RWPE2 (cell line): ENCODE measurements around the gene COX5A.

Source experiments
- ATAC-seq: fragments of 200-7000 bp; cut with Tn5 transposase; 3 replicates; pipeline ENCODE4 v1.9.1; 2021; ENCODE audit warnings: low read depth
- DNase-seq: peaks from one replicate; pipeline ENCODE4 v3.0.0-alpha.2; 2020; ENCODE audit warnings: low spot score
- H3K27ac ChIP-seq: fragments of 450-650 bp; 2 replicates; pipeline ENCODE4 v1.5.1; 2017; ENCODE audit warnings: mild to moderate bottlenecking; ENCODE audit not compliant: poor library complexity, severe bottlenecking
- H3K27me3 ChIP-seq: fragments of 250-450 bp; sonication (Bioruptor Pico); 2 replicates; pipeline ENCODE4 v1.5.1; 2021; ENCODE audit warnings: mild to moderate bottlenecking, moderate library complexity; ENCODE audit not compliant: insufficient read depth, poor library complexity, severe bottlenecking
- H3K36me3 ChIP-seq: fragments of 250-450 bp; sonication (Bioruptor Pico); 2 replicates; pipeline ENCODE4 v1.5.1; 2020; ENCODE audit warnings: low read depth, mild to moderate bottlenecking, moderate library complexity
- H3K4me1 ChIP-seq: fragments of 250-450 bp; sonication (Bioruptor Pico); 2 replicates; pipeline ENCODE4 v1.5.1; 2021; ENCODE audit warnings: mild to moderate bottlenecking, moderate library complexity; ENCODE audit not compliant: insufficient read depth, poor library complexity, severe bottlenecking
- H3K4me3 ChIP-seq: fragments of 250-450 bp; sonication (Bioruptor Pico); 2 replicates; pipeline ENCODE4 v1.5.1; 2021; ENCODE audit warnings: mild to moderate bottlenecking, moderate library complexity; ENCODE audit not compliant: severe bottlenecking
- H3K9me3 ChIP-seq: fragments of 250-450 bp; sonication (Bioruptor Pico); 2 replicates; pipeline ENCODE4 v1.5.1; 2021; ENCODE audit warnings: mild to moderate bottlenecking, moderate library complexity; ENCODE audit not compliant: severe bottlenecking
- TF ChIP-seq, protein P1 (sequence below): fragments of 450-650 bp; IDR thresholded peaks from one replicate; pipeline ENCODE4 v1.5.1; 2017; ENCODE audit warnings: mild to moderate bottlenecking, moderate library complexity; ENCODE audit not compliant: poor library complexity, severe bottlenecking

COX5A gene

DNA sequence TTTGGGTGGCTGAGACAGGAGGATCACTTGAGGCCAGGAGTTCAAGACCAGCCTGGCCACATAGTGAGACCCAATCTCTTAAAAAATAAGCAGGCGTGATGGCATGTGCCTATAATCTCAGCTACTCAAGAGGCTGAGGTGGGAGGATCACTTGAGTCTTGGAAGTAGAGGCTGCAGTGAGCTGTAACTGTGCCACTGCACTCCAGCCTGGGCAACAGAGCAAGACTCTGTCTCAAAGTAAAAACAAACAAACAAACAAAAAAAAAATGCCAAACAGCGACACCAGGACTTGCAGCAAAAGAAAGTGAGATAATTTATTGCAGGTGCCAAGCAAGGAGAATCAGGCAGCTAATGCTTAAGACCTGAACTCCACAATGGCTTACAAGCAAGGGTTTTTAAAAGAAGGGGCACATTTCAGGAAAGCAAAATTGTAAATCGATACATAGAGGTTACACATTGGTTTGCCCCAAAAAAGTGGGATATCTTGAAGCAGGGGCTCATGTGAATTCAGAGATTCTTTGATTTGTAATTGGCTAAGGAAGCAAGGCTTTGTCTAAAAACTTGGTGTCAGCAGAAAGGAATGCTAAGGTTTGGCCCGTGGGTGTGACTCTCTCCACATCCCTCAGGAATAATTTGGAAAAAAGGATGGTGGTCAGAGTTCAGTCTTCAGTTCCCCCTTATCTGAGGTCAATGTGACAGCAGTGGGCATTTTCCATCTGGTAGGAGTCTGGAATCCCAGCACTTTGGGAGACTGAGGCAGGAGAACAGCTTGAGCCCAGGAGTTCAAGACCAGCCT is 53.2 kb downstream of the COX5A start:
- Histone ChIP-seq H3K27me3 (no peaks in the 10 kb centered on the region), H3K9me3 (no peaks in the 10 kb centered on the region), H3K4me3 (no peak overlapping the region), H3K27ac (peak overlapping the region; percentile 12), H3K4me1 (peaks cover 14% of the 10 kb centered on the region), H3K36me3 (no peaks in the 10 kb centered on the region)
- TF ChIP-seq, protein P1, sequence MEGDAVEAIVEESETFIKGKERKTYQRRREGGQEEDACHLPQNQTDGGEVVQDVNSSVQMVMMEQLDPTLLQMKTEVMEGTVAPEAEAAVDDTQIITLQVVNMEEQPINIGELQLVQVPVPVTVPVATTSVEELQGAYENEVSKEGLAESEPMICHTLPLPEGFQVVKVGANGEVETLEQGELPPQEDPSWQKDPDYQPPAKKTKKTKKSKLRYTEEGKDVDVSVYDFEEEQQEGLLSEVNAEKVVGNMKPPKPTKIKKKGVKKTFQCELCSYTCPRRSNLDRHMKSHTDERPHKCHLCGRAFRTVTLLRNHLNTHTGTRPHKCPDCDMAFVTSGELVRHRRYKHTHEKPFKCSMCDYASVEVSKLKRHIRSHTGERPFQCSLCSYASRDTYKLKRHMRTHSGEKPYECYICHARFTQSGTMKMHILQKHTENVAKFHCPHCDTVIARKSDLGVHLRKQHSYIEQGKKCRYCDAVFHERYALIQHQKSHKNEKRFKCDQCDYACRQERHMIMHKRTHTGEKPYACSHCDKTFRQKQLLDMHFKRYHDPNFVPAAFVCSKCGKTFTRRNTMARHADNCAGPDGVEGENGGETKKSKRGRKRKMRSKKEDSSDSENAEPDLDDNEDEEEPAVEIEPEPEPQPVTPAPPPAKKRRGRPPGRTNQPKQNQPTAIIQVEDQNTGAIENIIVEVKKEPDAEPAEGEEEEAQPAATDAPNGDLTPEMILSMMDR, result no peak
- no peak for DNase-seq
- peak; percentile 64 for ATAC-seq

DNA sequence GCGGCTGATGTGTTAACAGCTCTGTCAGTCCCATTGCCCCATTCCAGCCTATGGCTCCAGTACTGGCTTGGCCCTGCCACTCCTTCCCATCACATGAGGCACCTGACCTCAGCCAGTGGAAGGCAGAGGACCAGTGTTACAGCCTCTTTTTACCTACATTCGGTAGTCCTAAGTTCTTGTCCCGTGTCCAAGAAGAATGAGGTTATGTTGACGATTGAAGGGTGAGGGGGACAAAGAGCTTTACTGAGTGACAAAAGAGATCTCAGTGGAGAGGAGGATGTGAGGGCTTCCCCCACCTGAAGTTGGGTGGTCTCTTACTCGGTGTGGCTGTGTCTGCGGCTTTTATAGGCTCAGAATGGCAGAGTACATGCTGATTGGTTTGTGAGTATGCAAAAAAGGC is 55.3 kb downstream of the COX5A start:
- DNase-seq, result no peak
- Histone ChIP-seq H3K9me3 (no peaks in the 10 kb centered on the region), H3K4me1 (peaks cover 12% of the 10 kb centered on the region), H3K27ac (no peak overlapping the region), H3K27me3 (no peaks in the 10 kb centered on the region), H3K36me3 (no peaks in the 10 kb centered on the region), H3K4me3 (no peak overlapping the region)
- TF ChIP-seq, protein P1, result no peak
- ATAC-seq, result no peak

DNA sequence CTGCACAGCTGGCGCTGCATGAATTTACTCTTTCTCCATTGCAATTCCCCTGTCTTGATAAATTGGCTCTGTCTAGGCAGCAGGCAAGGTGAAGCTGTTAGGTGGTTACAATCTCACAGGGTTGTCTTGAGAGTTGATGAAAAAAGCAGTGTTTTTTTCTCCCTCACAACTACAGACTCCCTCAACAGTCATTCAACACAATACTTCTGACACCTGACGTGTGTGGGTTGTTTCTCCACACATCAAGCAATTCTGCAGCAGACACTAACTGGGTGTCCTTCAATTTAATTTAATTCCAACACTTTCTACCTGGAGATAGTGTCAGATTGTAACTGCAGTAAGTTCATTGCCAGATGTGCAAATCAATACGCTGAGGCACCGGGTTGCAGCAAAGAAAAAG is 59.6 kb downstream of the COX5A start:
- no peak overlapping the region for H3K27ac ChIP-seq
- no peaks in the 10 kb centered on the region for H3K36me3 ChIP-seq
- TF ChIP-seq, protein P1, result no peak

DNA sequence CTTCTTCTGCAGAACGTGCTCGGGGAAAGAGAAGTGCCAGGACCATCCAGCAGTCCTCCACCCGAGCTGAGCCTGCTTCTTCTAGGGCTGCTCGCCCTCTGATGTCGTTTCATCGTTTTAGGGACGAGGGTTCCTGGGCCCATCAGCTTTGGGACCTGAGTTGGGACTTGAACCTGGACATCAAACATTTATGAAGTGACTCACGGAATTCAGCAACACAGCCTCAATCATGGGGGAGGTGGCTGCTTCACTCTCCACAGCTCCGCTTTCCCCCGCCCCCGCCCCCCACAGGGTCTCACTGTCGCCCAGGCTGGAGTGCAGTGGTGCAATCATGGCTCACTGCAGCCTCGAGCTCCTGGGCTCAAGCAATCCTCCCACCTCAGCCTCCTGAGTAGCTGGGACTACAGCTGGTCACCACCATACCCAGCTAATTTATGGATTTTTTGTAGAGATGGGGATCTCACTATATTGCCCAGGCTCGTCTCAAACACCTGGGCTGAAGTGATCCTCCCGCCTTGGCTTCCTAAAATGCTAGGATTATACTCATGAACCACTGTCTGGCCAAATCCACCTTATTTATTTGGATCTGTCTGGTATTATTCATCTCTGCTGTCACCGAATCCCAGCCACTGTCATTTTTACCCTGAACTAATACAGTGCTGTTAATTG is 64.0 kb downstream of the COX5A start:
- TF ChIP-seq, protein P1, result no peak
- no peaks in the 10 kb centered on the region for H3K27me3 ChIP-seq
- DNase-seq, result no peak
- H3K4me1 ChIP-seq, result peaks cover 21% of the 10 kb centered on the region
- H3K4me3 ChIP-seq, result peak overlapping the region; percentile 97
- peaks cover 5% of the 10 kb centered on the region; the same call in 1 of the 2 replicates for H3K36me3 ChIP-seq
- H3K9me3 ChIP-seq, result no peaks in the 10 kb centered on the region
- ATAC-seq, result peak; percentile 4; the same call in 1 of the 3 replicates
- H3K27ac ChIP-seq, result peak overlapping the region; percentile 74

More for the DNA sequence above, 59.6 kb downstream of the COX5A start:
- ATAC-seq (no peak), DNase-seq (no peak)
- H3K4me1 ChIP-seq, result no peaks in the 10 kb centered on the region
- no peak overlapping the region for H3K4me3 ChIP-seq
- no peaks in the 10 kb centered on the region for H3K27me3 ChIP-seq
- H3K9me3 ChIP-seq, result no peaks in the 10 kb centered on the region
